Fibroblast of lung (primary cell): ENCODE data around the gene KNDC1. TPM values are rescaled to one million over a fixed set of nuclear protein-coding genes. Genes with fewer than 3 reads are reported as not detected.
"Not testable (repeated sequence)": the region's sequence is repeated elsewhere in the genome, so short reads cannot be mapped to it uniquely, and the experiment has no call there.

Experiments
- DNase-seq, 2 donors: peaks; one replicate each; pipeline versions ENCODE4 v3.0.0 to v3.0.0-alpha.2; 2010; ENCODE audit warnings: low read depth in 2 of 2
- H2AFZ ChIP-seq: 2 replicates; pipeline ENCODE4 v1.5.1; 2012; ENCODE audit warnings: low read length, control low read depth, inconsistent platforms
- H3K27ac ChIP-seq: 2 replicates; pipeline ENCODE4 v1.5.1; 2011; ENCODE audit warnings: low read length, control low read depth; ENCODE audit not compliant: insufficient read depth
- H3K27me3 ChIP-seq: 2 replicates; pipeline ENCODE4 v1.5.1; 2011; ENCODE audit warnings: mild to moderate bottlenecking, low read length; ENCODE audit not compliant: control insufficient read depth, insufficient read depth
- H3K36me3 ChIP-seq: 2 replicates; pipeline ENCODE4 v1.5.1; 2011; ENCODE audit warnings: low read length; ENCODE audit not compliant: control insufficient read depth, insufficient read depth
- H3K4me1 ChIP-seq: 2 replicates; pipeline ENCODE4 v1.5.1; 2011; ENCODE audit warnings: low read length; ENCODE audit not compliant: control insufficient read depth, insufficient read depth; ENCODE audit errors: extremely low read depth
- H3K4me2 ChIP-seq: 2 replicates; pipeline ENCODE4 v1.5.1; 2011; ENCODE audit warnings: low read length, control low read depth; ENCODE audit not compliant: insufficient read depth; ENCODE audit errors: extremely low read depth
- H3K4me3 ChIP-seq, 4 experiments: fragments of 200-600 bp in 1 of 4; sonication (generic) in 1 of 4; replicated peaks in 1 of 4; 2 replicates each; pipeline ENCODE4 v1.5.1; 2011 to 2016; ENCODE audit warnings: low read length in 4 of 4, low read depth in 3 of 4, mild to moderate bottlenecking in 3 of 4, control low read depth in 2 of 4, inconsistent platforms in 1 of 4, mixed read lengths in 1 of 4; ENCODE audit not compliant: insufficient read depth in 1 of 4; ENCODE audit errors: control extremely low read depth in 1 of 4
- H3K79me2 ChIP-seq: 2 replicates; pipeline ENCODE4 v1.5.1; 2012; ENCODE audit warnings: mild to moderate bottlenecking, low read length, inconsistent platforms; ENCODE audit not compliant: control insufficient read depth, insufficient read depth
- H3K9ac ChIP-seq: 2 replicates; pipeline ENCODE4 v1.5.1; 2011; ENCODE audit warnings: mild to moderate bottlenecking, low read length, control low read depth; ENCODE audit not compliant: insufficient read depth
- H3K9me3 ChIP-seq: 2 replicates; pipeline ENCODE4 v1.5.1; 2012; ENCODE audit warnings: low read depth, low read length; ENCODE audit not compliant: control insufficient read depth, insufficient read depth
- H4K20me1 ChIP-seq: 2 replicates; pipeline ENCODE4 v1.5.1; 2011; ENCODE audit warnings: low read length; ENCODE audit not compliant: control insufficient read depth, insufficient read depth; ENCODE audit errors: extremely low read depth
- EZH2 ChIP-seq: IDR thresholded peaks from 2 replicates; pipeline ENCODE4 v1.5.1; 2012; ENCODE audit warnings: low read length, control low read depth, mild to moderate bottlenecking; ENCODE audit errors: missing control alignments
- polyA plus RNA-seq, 2 donors: library from polyadenylated mRNA; depleted of rRNA in 1 of 2; stranded (reverse) in 1 of 2; unstranded in 1 of 2; fragments of >200 nt; gene quantifications; 2 replicates each; pipeline ENCODE4 v1.2.1, GENCODE V29; 2011 to 2012; ENCODE audit warnings: missing spikeins in 1 of 2
- total RNA-seq: library from RNA; depleted of rRNA; stranded (reverse); fragments of >200 nt; gene quantifications from 2 replicates; pipeline ENCODE4 v1.2.1, GENCODE V29; 2014
- TF ChIP-seq, protein P1 (sequence below), 2 donors: IDR thresholded peaks in 1 of 2; conservative IDR thresholded peaks in 1 of 2; 1 replicate in 1 of 2; 2 replicates in 1 of 2; pipeline ENCODE4 v1.5.1; 2011 to 2012; ENCODE audit warnings: low read length in 2 of 2, control low read depth in 1 of 2, inconsistent platforms in 1 of 2, low read depth in 1 of 2, mild to moderate bottlenecking in 1 of 2

KNDC1 gene
- total and polyA plus RNA-seq, 2 donors (not counting 1 experiment from before 2014, with no cell fraction given) = 0.20 to 0.50 TPM

DNA sequence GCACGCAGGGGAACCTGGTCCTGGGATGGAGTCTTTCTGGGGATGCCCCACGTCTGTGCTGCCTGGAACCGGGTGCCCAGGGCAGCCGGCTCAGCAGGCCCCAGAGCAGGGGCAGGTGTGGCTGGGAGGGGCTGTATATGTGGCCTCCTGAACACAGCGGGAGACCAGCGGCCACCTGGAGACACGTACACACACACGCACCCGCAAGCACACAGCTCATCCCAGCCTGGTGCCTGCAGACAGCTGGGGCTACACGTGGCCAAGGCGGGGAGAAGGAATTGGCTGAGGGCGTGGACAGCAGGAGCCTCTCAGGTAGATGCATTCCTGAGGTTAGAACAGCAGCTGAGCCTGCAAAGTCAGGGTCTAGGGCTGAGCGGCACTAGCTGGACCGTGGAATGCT is 102.7 kb downstream of the KNDC1 start:
- Histone ChIP-seq H2AFZ (no peak overlapping the region), H3K4me1 (peaks cover 27% of the 10 kb centered on the region), H3K9me3 (no peaks in the 10 kb centered on the region), H3K27ac (no peak overlapping the region), H3K4me3 (no peak overlapping the region), H3K36me3 (no peaks in the 10 kb centered on the region), H3K27me3 (no peaks in the 10 kb centered on the region), H3K9ac (no peak overlapping the region), H3K79me2 (no peaks in the 10 kb centered on the region), H4K20me1 (no peaks in the 10 kb centered on the region), H3K4me2 (no peak overlapping the region)
- no peak for DNase-seq
- no peak for TF ChIP-seq EZH2
- TF ChIP-seq, protein P1, sequence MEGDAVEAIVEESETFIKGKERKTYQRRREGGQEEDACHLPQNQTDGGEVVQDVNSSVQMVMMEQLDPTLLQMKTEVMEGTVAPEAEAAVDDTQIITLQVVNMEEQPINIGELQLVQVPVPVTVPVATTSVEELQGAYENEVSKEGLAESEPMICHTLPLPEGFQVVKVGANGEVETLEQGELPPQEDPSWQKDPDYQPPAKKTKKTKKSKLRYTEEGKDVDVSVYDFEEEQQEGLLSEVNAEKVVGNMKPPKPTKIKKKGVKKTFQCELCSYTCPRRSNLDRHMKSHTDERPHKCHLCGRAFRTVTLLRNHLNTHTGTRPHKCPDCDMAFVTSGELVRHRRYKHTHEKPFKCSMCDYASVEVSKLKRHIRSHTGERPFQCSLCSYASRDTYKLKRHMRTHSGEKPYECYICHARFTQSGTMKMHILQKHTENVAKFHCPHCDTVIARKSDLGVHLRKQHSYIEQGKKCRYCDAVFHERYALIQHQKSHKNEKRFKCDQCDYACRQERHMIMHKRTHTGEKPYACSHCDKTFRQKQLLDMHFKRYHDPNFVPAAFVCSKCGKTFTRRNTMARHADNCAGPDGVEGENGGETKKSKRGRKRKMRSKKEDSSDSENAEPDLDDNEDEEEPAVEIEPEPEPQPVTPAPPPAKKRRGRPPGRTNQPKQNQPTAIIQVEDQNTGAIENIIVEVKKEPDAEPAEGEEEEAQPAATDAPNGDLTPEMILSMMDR (conservative IDR thresholded peaks at IDR 0.05 in 1 of 2, IDR thresholded peaks at IDR 0.05 in 1 of 2; ENCODE audit: low read depth in 1 of 2, low read length in 2 of 2) = no peak

DNA sequence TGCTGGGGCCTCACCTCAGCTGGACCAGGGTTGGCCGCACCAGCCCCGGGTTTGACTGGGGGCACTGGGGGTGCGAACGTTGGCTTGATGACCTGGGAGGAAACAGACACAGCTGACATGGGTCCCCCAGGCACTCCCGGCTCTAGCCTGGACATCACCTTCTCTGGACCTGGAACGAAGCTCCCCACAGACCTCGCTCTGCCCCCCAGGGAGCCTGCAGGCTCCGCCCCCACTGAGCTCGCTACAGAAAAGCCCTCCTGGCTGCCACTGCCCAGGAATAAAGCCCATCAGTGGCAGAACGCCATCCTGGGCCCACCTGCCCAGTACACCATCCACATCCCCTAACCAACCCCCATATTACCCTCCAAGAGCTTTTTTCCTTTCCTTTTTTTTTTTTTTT is 103.7 kb downstream of the KNDC1 start:
- Histone ChIP-seq H3K9ac (no peak overlapping the region), H3K9me3 (no peaks in the 10 kb centered on the region), H3K27ac (no peak overlapping the region), H3K4me3 (no peak overlapping the region), H3K4me2 (no peak overlapping the region), H3K4me1 (peaks cover 20% of the 10 kb centered on the region), H3K79me2 (no peaks in the 10 kb centered on the region), H2AFZ (no peak overlapping the region), H3K27me3 (no peaks in the 10 kb centered on the region), H3K36me3 (no peaks in the 10 kb centered on the region), H4K20me1 (no peaks in the 10 kb centered on the region)
- TF ChIP-seq EZH2 = no peak
- TF ChIP-seq, protein P1 (conservative IDR thresholded peaks at IDR 0.05 in 1 of 2, IDR thresholded peaks at IDR 0.05 in 1 of 2; ENCODE audit: low read depth in 1 of 2, low read length in 2 of 2) = no peak
- DNase-seq = no peak

DNA sequence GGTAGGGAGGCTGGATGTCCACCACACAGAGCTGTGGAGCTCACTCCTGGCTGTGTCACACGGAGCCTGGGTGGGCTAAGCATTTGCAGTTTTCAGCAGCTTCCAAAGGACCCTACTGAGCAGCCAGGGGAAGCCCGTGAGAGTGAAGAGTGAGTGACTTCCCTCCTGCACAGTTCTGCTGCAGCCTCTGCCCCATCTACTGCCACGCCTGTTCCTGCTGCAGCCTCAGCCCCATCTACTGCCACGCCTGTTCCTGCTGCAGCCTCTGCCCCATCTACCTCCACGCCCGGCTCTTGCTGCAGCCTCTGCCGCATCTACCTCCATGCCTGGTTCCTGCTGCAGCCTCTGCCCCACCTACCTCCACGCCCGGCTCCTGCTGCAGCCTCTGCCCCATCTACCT is 104.4 kb downstream of the KNDC1 start:
- Histone ChIP-seq H3K4me1 (peaks cover 15% of the 10 kb centered on the region), H3K79me2 (no peaks in the 10 kb centered on the region), H3K9ac (no peak overlapping the region), H3K27me3 (no peaks in the 10 kb centered on the region), H3K4me3 (no peak overlapping the region), H4K20me1 (no peaks in the 10 kb centered on the region), H3K4me2 (no peak overlapping the region), H2AFZ (no peak overlapping the region), H3K9me3 (no peaks in the 10 kb centered on the region), H3K27ac (no peak overlapping the region), H3K36me3 (no peaks in the 10 kb centered on the region)
- TF ChIP-seq, protein P1 (conservative IDR thresholded peaks at IDR 0.05 in 1 of 2, IDR thresholded peaks at IDR 0.05 in 1 of 2; ENCODE audit: low read depth in 1 of 2, low read length in 2 of 2) = no peak
- TF ChIP-seq EZH2 = no peak
- no peak for DNase-seq

DNA sequence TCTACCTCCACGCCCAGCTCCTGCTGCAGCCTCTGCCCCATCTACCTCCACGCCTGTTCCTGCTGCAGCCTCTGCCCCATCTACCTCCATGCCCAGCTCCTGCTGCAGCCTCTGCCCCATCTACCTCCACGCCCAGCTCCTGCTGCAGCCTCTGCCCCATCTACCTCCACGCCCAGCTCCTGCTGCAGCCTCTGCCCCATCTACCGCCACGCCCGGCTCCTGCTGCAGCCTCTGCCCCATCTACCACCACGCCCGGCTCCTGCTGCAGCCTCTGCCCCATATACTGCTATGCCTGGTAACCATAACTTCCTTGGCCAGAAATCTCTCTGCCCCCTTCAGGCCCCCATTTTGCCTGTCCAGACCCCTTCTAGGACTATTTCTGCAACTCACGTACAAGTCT is 105.0 kb downstream of the KNDC1 start:
- not testable (repeated sequence) for H3K9ac ChIP-seq, H2AFZ ChIP-seq, H3K79me2 ChIP-seq, H3K27ac ChIP-seq, H3K4me3 ChIP-seq, H3K4me1 ChIP-seq, H3K36me3 ChIP-seq, H3K4me2 ChIP-seq, H4K20me1 ChIP-seq, DNase-seq, H3K27me3 ChIP-seq, H3K9me3 ChIP-seq
